Mucosa of rectum (tissue), 2 donors: ENCODE results near the gene AGFG2.
"Not testable (repeated sequence)": the region's sequence is repeated elsewhere in the genome, so short reads cannot be mapped to it uniquely, and the experiment has no call there.

ENCODE experiments used
- H3K27ac ChIP-seq, 2 donors: one replicate each; pipeline ENCODE4 v1.7.0; 2013; ENCODE audit warnings: inconsistent platforms in 2 of 2, low read depth in 2 of 2, low read length in 2 of 2
- H3K27me3 ChIP-seq, 2 donors: one replicate each; pipeline ENCODE4 v1.7.0; 2013; ENCODE audit warnings: low read length in 2 of 2; ENCODE audit not compliant: control insufficient read depth in 2 of 2, insufficient read depth in 2 of 2
- H3K36me3 ChIP-seq, 2 donors: one replicate each; pipeline ENCODE4 v1.7.0; 2013; ENCODE audit warnings: low read length in 2 of 2; ENCODE audit not compliant: control insufficient read depth in 2 of 2, insufficient read depth in 2 of 2
- H3K4me1 ChIP-seq, 2 donors: one replicate each; pipeline ENCODE4 v1.7.0; 2013; ENCODE audit warnings: low read length in 2 of 2, mild to moderate bottlenecking in 1 of 2; ENCODE audit not compliant: control insufficient read depth in 2 of 2, insufficient read depth in 2 of 2
- H3K4me3 ChIP-seq, 2 donors: one replicate each; pipeline ENCODE4 v1.7.0; 2013; ENCODE audit warnings: low read length in 2 of 2
- H3K9ac ChIP-seq, 2 donors: one replicate each; pipeline ENCODE4 v1.7.0; 2013; ENCODE audit warnings: low read length in 2 of 2, low read depth in 1 of 2, mild to moderate bottlenecking in 1 of 2
- H3K9me3 ChIP-seq, 2 donors: one replicate each; pipeline ENCODE4 v1.7.0; 2013; ENCODE audit warnings: low read length in 2 of 2; ENCODE audit not compliant: control insufficient read depth in 2 of 2
- donor health status: healthy.
- donor health status: Normal muscosa, but diverticular disease.

Gene AGFG2

GRCh38 chr7:100548446-100548845 lies 9.4 kb downstream of the AGFG2 start:
- H3K4me3 ChIP-seq, H3K9me3 ChIP-seq, H3K27me3 ChIP-seq: not testable (repeated sequence)
- H3K27ac ChIP-seq, result peak overlapping the region; percentile 89 to 97
- H3K4me1 ChIP-seq, result peaks cover 38 to 49% of the 10 kb centered on the region in 2 donors
- H3K9ac ChIP-seq, result peak overlapping the region in 1 of 2 donors; percentile 63
- peaks cover 23 to 30% of the 10 kb centered on the region in 2 donors for H3K36me3 ChIP-seq

GRCh38 chr7:100552532-100552931 lies 13.5 kb downstream of the AGFG2 start:
- H3K27ac ChIP-seq, result no peak overlapping the region
- peaks cover 40 to 60% of the 10 kb centered on the region in 2 donors for H3K36me3 ChIP-seq
- H3K27me3 ChIP-seq, result no peaks in the 10 kb centered on the region
- peaks cover 19 to 23% of the 10 kb centered on the region in 2 donors for H3K4me1 ChIP-seq
- no peak overlapping the region for H3K4me3 ChIP-seq
- H3K9ac ChIP-seq, result no peak overlapping the region
- H3K9me3 ChIP-seq, result no peaks in the 10 kb centered on the region

GRCh38 chr7:100553032-100553431 lies 14.0 kb downstream of the AGFG2 start:
- no peaks in the 10 kb centered on the region for H3K9me3 ChIP-seq
- no peaks in the 10 kb centered on the region for H3K27me3 ChIP-seq
- peaks cover 14 to 18% of the 10 kb centered on the region in 2 donors for H3K4me1 ChIP-seq
- H3K4me3 ChIP-seq, result no peak overlapping the region
- H3K27ac ChIP-seq, result no peak overlapping the region
- H3K36me3 ChIP-seq, result peaks cover 40 to 60% of the 10 kb centered on the region in 2 donors
- H3K9ac ChIP-seq, result no peak overlapping the region

GRCh38 chr7:100555701-100556100 lies 16.7 kb downstream of the AGFG2 start:
- H3K9ac ChIP-seq, result no peak overlapping the region
- H3K27ac ChIP-seq, result peak overlapping the region in 1 of 2 donors; percentile 48
- no peak overlapping the region for H3K4me3 ChIP-seq
- H3K4me1 ChIP-seq, result peaks cover 10 to 15% of the 10 kb centered on the region in 2 donors
- peaks cover 27 to 49% of the 10 kb centered on the region in 2 donors for H3K36me3 ChIP-seq
- no peaks in the 10 kb centered on the region for H3K27me3 ChIP-seq
- H3K9me3 ChIP-seq, result no peaks in the 10 kb centered on the region

- H3K27ac ChIP-seq, result no peak overlapping the region
- H3K36me3 ChIP-seq, result peaks cover 27 to 47% of the 10 kb centered on the region in 2 donors
Measured at GRCh38 chr7:100556541-100556940, 17.5 kb downstream of the AGFG2 start.

GRCh38 chr7:100559127-100559526 lies 20.1 kb downstream of the AGFG2 start:
- no peak overlapping the region for H3K9ac ChIP-seq
- H3K27ac ChIP-seq, result no peak overlapping the region
- H3K36me3 ChIP-seq, result peaks cover 19 to 42% of the 10 kb centered on the region in 2 donors
- no peaks in the 10 kb centered on the region for H3K27me3 ChIP-seq
- H3K4me1 ChIP-seq, result peaks cover 4 to 12% of the 10 kb centered on the region in 2 donors
- no peak overlapping the region for H3K4me3 ChIP-seq
- H3K9me3 ChIP-seq, result no peaks in the 10 kb centered on the region

More at GRCh38 chr7:100556541-100556940, 17.5 kb downstream of the AGFG2 start:
- H3K4me1 ChIP-seq, result peaks cover 10 to 15% of the 10 kb centered on the region in 2 donors
- no peaks in the 10 kb centered on the region for H3K27me3 ChIP-seq
- no peak overlapping the region for H3K4me3 ChIP-seq
- H3K9ac ChIP-seq, result no peak overlapping the region
- H3K9me3 ChIP-seq, result no peaks in the 10 kb centered on the region

- Histone ChIP-seq H3K36me3 (peaks cover 12 to 29% of the 10 kb centered on the region in 2 donors), H3K9ac (no peak overlapping the region), H3K27me3 (no peaks in the 10 kb centered on the region), H3K27ac (no peak overlapping the region), H3K4me3 (no peak overlapping the region), H3K4me1 (peaks cover 0 to 4% of the 10 kb centered on the region in 2 donors), H3K9me3 (no peaks in the 10 kb centered on the region)
Measured at GRCh38 chr7:100561491-100562194, 22.6 kb downstream of the AGFG2 start.

GRCh38 chr7:100562195-100563099 lies 23.4 kb downstream of the AGFG2 start:
- Histone ChIP-seq H3K36me3 (peaks cover 11 to 25% of the 10 kb centered on the region in 2 donors), H3K9me3 (no peaks in the 10 kb centered on the region), H3K9ac (no peak overlapping the region), H3K4me3 (no peak overlapping the region), H3K4me1 (peaks cover 0 to 5% of the 10 kb centered on the region in 2 donors), H3K27me3 (no peaks in the 10 kb centered on the region), H3K27ac (no peak overlapping the region)

GRCh38 chr7:100563100-100563564 lies 24.1 kb downstream of the AGFG2 start:
- peaks cover 11 to 24% of the 10 kb centered on the region in 2 donors for H3K36me3 ChIP-seq
- no peaks in the 10 kb centered on the region for H3K27me3 ChIP-seq
- no peak overlapping the region for H3K4me3 ChIP-seq
- no peaks in the 10 kb centered on the region for H3K9me3 ChIP-seq
- H3K27ac ChIP-seq, result no peak overlapping the region
- peaks cover 2 to 6% of the 10 kb centered on the region in 2 donors for H3K4me1 ChIP-seq
- H3K9ac ChIP-seq, result no peak overlapping the region
